Activated CD8-positive, alpha-beta T cell treated with anti-CD3 and anti-CD28 coated beads for 36 hours (primary cell): ENCODE measurements around the gene MPV17. TPM values are rescaled to one million over a fixed set of nuclear protein-coding genes. Genes with fewer than 3 reads are reported as not detected.
"Not testable (repeated sequence)": the region's sequence is repeated elsewhere in the genome, so short reads cannot be mapped to it uniquely, and the experiment has no call there.

Experiments used
- ATAC-seq: fragments of 200-7000 bp; cut with Tn5 transposase; one replicate; pipeline ENCODE4 v1.10.0; 2021; ENCODE audit warnings: mild to moderate bottlenecking, moderate library complexity
- CTCF ChIA-PET: fragments of 350-600 bp; sonication (Branson Sonifier 250); formaldehyde crosslinking; loops from one replicate; lab custom pipeline; 2021; ENCODE audit warnings: antibody characterized with exemption; lab: Charles Lee
- POLR2A ChIA-PET: fragments of 350-600 bp; sonication (Branson Sonifier 250); formaldehyde crosslinking; loops from one replicate; lab custom pipeline; 2021; ENCODE audit warnings: antibody characterized with exemption; lab: Charles Lee
- DNase-seq: peaks from one replicate; pipeline ENCODE4 v3.0.0-alpha.2; 2020
- H3K27ac Mint-ChIP-seq: one replicate; pipeline ENCODE4 v1.8.0; 2021; ENCODE audit warnings: mild to moderate bottlenecking, mixed read lengths
- H3K27me3 Mint-ChIP-seq: one replicate; pipeline ENCODE4 v1.8.0; 2021; ENCODE audit warnings: mixed read lengths
- H3K36me3 Mint-ChIP-seq: one replicate; pipeline ENCODE4 v1.8.0; 2021; ENCODE audit warnings: low read depth, mixed read lengths
- H3K4me1 Mint-ChIP-seq: one replicate; pipeline ENCODE4 v1.8.0; 2021; ENCODE audit warnings: low read depth, mixed read lengths
- H3K4me3 Mint-ChIP-seq: one replicate; pipeline ENCODE4 v1.8.0; 2021; ENCODE audit warnings: mild to moderate bottlenecking, moderate library complexity, mixed read lengths
- H3K9me3 Mint-ChIP-seq: one replicate; pipeline ENCODE4 v1.8.0; 2021; ENCODE audit warnings: mixed read lengths
- intact Hi-C: fragments of 100-400 bp; cut with micrococcal nuclease; formaldehyde crosslinking; loops from one replicate; pipeline ENCODE4 v1.10.0; 2022
- total RNA-seq, 2 experiments: library from RNA; stranded (reverse); gene quantifications; one replicate each; pipeline ENCODE4 v1.2.3, GENCODE V29; 2021
- TF ChIP-seq, protein P1 (sequence below): fragments of 200-600 bp; IDR thresholded peaks from one replicate; pipeline ENCODE4 v1.8.0; 2022; ENCODE audit warnings: antibody characterized with exemption, mild to moderate bottlenecking

Gene MPV17
- total RNA-seq, 2 experiments from 2014 or later = 72.3 to 85.1 TPM

DNA sequence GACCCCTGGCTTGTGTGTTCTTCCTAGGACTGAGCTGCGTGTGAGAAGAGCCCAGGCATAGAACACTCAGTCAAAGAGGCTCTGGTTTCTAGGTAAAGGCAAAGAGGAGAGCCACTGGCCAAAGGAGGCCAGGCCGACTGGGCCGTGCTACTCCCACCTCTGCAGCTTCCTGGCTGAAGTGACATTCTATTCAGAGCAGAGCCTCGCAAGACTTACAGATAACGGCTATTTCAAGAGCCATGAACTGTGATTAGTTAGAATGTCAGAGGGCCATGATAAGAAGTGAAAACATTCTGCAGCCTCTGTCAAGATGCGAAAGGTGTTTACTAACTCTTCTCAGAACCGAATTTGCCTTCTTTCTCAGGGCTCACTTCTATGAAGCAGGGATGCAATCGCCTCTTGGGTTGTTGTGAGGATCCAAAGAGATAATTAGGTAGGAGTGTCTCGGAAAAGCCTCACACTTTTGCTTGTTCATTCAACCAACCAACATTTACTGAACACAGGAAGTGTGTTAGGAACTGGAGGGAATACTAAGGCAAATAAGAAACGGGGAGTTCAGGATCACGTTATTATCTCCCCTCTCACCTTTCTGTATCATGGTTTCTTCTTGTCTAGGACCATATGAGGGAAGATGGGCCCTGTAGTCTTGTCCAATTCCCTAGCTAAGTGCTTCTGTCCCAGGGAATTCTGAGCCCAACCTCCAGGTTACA lies 51.1 kb downstream of the MPV17 start:
- no peak for DNase-seq
- H3K27ac Mint-ChIP-seq = no peak overlapping the region
- intact Hi-C loops = no loop called here
- ATAC-seq = no peak
- H3K4me3 Mint-ChIP-seq = no peak overlapping the region
- POLR2A ChIA-PET = interaction anchor here (1.4 kb wide), 1 partner anchor 24 kb away, joined by 3 read pairs; no protein-coding TSS in a partner anchor
- H3K36me3 Mint-ChIP-seq = no peaks in the 10 kb centered on the region
- TF ChIP-seq, protein P1, sequence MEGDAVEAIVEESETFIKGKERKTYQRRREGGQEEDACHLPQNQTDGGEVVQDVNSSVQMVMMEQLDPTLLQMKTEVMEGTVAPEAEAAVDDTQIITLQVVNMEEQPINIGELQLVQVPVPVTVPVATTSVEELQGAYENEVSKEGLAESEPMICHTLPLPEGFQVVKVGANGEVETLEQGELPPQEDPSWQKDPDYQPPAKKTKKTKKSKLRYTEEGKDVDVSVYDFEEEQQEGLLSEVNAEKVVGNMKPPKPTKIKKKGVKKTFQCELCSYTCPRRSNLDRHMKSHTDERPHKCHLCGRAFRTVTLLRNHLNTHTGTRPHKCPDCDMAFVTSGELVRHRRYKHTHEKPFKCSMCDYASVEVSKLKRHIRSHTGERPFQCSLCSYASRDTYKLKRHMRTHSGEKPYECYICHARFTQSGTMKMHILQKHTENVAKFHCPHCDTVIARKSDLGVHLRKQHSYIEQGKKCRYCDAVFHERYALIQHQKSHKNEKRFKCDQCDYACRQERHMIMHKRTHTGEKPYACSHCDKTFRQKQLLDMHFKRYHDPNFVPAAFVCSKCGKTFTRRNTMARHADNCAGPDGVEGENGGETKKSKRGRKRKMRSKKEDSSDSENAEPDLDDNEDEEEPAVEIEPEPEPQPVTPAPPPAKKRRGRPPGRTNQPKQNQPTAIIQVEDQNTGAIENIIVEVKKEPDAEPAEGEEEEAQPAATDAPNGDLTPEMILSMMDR = no peak
- no peaks in the 10 kb centered on the region for H3K4me1 Mint-ChIP-seq
- CTCF ChIA-PET = interaction anchor here (0.6 to 4.4 kb wide), 6 partner anchors 8 to 31 kb away, joined by 3 to 30 read pairs (median 8); no protein-coding TSS in a partner anchor
- peaks cover 4% of the 10 kb centered on the region for H3K27me3 Mint-ChIP-seq
- no peaks in the 10 kb centered on the region for H3K9me3 Mint-ChIP-seq

- Mint-ChIP-seq H3K27ac (no peak overlapping the region), H3K4me1 (no peaks in the 10 kb centered on the region), H3K27me3 (peaks cover 4% of the 10 kb centered on the region), H3K9me3 (no peaks in the 10 kb centered on the region), H3K36me3 (no peaks in the 10 kb centered on the region), H3K4me3 (no peak overlapping the region)
- DNase-seq = peak; percentile 13
- intact Hi-C loops = no loop called here
- ChIA-PET POLR2A (interaction anchor here (1.4 kb wide), 1 partner anchor 23 kb away, joined by 3 read pairs; no protein-coding TSS in a partner anchor), CTCF (interaction anchor here (0.6 to 4.4 kb wide), 4 partner anchors 10 to 32 kb away, joined by 3 to 30 read pairs (median 6); no protein-coding TSS in a partner anchor)
- TF ChIP-seq, protein P1 = no peak
- ATAC-seq = peak; percentile 49
These were observed 52.2 kb downstream of the MPV17 start for GRCh38 chr2:27270670-27271069.

DNA sequence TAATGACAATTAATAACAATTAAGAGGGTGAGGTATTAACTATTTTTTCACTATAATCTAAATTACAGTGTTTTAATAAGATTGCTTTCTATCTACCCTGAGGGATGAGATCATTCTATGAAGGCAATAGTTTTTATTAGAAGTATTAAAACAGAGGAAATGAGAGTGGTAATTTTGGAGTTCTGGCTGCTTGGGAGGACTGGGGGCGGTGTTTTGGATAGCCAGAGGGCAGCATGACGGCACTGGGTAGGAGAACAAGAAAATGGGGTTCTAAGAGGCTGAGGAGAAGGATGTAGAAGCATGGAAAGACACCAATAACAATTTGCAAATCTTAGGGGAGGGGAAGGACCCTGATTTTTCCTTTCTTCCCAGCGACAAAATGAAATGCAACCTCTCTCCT lies 52.8 kb downstream of the MPV17 start:
- ChIA-PET POLR2A (interaction anchor here (1.4 kb wide), 1 partner anchor 22 kb away, joined by 3 read pairs; no protein-coding TSS in a partner anchor), CTCF (interaction anchor here (1.6 to 4.4 kb wide), 2 partner anchors 10 to 33 kb away, joined by 7 to 30 read pairs; no protein-coding TSS in a partner anchor)
- DNase-seq = no peak
- no peak for ATAC-seq
- TF ChIP-seq, protein P1 = no peak
- H3K4me3 Mint-ChIP-seq = no peak overlapping the region
- no peaks in the 10 kb centered on the region for H3K36me3 Mint-ChIP-seq
- peaks cover 5% of the 10 kb centered on the region for H3K4me1 Mint-ChIP-seq
- intact Hi-C loops = no loop called here
- H3K9me3 Mint-ChIP-seq = no peaks in the 10 kb centered on the region
- H3K27ac Mint-ChIP-seq = no peak overlapping the region
- H3K27me3 Mint-ChIP-seq = peaks cover 4% of the 10 kb centered on the region

- CTCF ChIA-PET = interaction anchor here (5.5 kb wide), 1 partner anchor 12 kb away, joined by 76 read pairs; the partner anchor contains the start of gene TRIM54
- H3K27ac Mint-ChIP-seq, intact Hi-C loops, H3K9me3 Mint-ChIP-seq, DNase-seq, H3K4me3 Mint-ChIP-seq, H3K36me3 Mint-ChIP-seq, POLR2A ChIA-PET, ATAC-seq: not testable (repeated sequence)
- H3K4me1 Mint-ChIP-seq = peaks cover 18% of the 10 kb centered on the region
- peaks cover 17% of the 10 kb centered on the region for H3K27me3 Mint-ChIP-seq
These were observed 54.6 kb downstream of the MPV17 start for GRCh38 chr2:27268296-27268695.

DNA sequence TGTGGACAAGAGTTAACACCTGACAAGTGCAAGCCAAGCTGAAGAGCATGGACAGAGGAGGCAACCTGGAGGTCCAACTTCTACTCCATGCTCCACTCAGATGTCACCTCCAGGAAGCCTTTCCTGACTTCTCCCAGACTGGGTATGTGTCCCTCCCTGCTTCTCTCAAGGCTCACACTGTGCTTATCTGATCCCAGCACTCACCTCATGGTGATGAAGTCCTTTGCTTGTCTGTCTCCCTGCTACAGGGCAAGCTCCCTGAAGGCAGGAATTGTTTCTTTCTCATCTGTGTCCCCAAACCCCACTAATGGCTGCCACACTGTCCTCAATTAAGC lies 57.4 kb downstream of the MPV17 start:
- peak overlapping the region; percentile 28 for H3K4me3 Mint-ChIP-seq
- H3K4me1 Mint-ChIP-seq = peaks cover 24% of the 10 kb centered on the region
- H3K36me3 Mint-ChIP-seq = no peaks in the 10 kb centered on the region
- ATAC-seq = no peak
- TF ChIP-seq, protein P1 = no peak
- intact Hi-C loops = no loop called here
- DNase-seq = no peak
- ChIA-PET POLR2A (interaction anchor here (0.8 to 1.6 kb wide), 5 partner anchors 14 to 104 kb away, joined by 3 to 7 read pairs (median 3); partner anchors contain the start of genes EIF2B4 and SNX17), CTCF (interaction anchor here (0.7 to 5.5 kb wide), 13 partner anchors 8 to 418 kb away, joined by 3 to 76 read pairs (median 5); partner anchors contain the start of genes ABHD1 and TRIM54)
- H3K9me3 Mint-ChIP-seq = no peaks in the 10 kb centered on the region
- H3K27ac Mint-ChIP-seq = no peak overlapping the region
- H3K27me3 Mint-ChIP-seq = peaks cover 35% of the 10 kb centered on the region
